Gastroesophageal sphincter (tissue), 4 donors: Measurements from ENCODE around the gene ZEB1. TPM values are rescaled to one million over a fixed set of nuclear protein-coding genes. Genes with fewer than 3 reads are reported as not detected.

Experiments used
- ATAC-seq: fragments of 150-250 bp; one replicate; pipeline ENCODE4 v1.9.1; 2016; ENCODE audit warnings: mild to moderate bottlenecking, moderate library complexity
- H3K27ac ChIP-seq, 4 donors: fragments of 200-600 bp; sonication (generic) in 3 of 4; 1 replicate in 3 of 4; 2 replicates in 1 of 4; pipeline ENCODE4 v1.5.1; 2016 to 2019
- H3K27me3 ChIP-seq: fragments of 200-600 bp; sonication (generic); one replicate; pipeline ENCODE4 v1.5.1; 2019
- H3K36me3 ChIP-seq, 2 donors: fragments of 200-600 bp; sonication (generic); one replicate each; pipeline ENCODE4 v1.5.1; 2019; ENCODE audit warnings: control low read depth in 1 of 2
- H3K4me1 ChIP-seq, 3 donors: fragments of 200-600 bp; sonication (generic); 1 replicate in 2 of 3; 2 replicates in 1 of 3; pipeline ENCODE4 v1.5.1; 2016 to 2019; ENCODE audit warnings: control low read depth in 2 of 3
- H3K4me3 ChIP-seq, 2 donors: fragments of 200-600 bp; sonication (generic); one replicate each; pipeline ENCODE4 v1.5.1; 2019; ENCODE audit warnings: mild to moderate bottlenecking in 1 of 2, moderate library complexity in 1 of 2
- H3K9me3 ChIP-seq, 3 donors: fragments of 200-600 bp; sonication (generic); one replicate each; pipeline ENCODE4 v1.5.1; 2017 to 2019; ENCODE audit warnings: control low read depth in 2 of 3
- EP300 ChIP-seq: sonication (generic); formaldehyde crosslinking; IDR thresholded peaks from one replicate; pipeline ENCODE4 v1.6.1; 2017; ENCODE audit warnings: antibody characterized with exemption, mild to moderate bottlenecking
- POLR2A ChIP-seq, 2 donors: fragments of 450-650 bp; IDR thresholded peaks; one replicate each; pipeline ENCODE4 v1.6.1; 2017; ENCODE audit warnings: antibody characterized with exemption in 2 of 2, mild to moderate bottlenecking in 2 of 2, moderate library complexity in 1 of 2
- POLR2AphosphoS5 ChIP-seq: sonication (generic); formaldehyde crosslinking; IDR thresholded peaks from one replicate; pipeline ENCODE4 v1.6.1; 2017; ENCODE audit warnings: antibody characterized with exemption
- WGBS, 2 donors: methylation state at CpG; one replicate each; pipeline ENCODE4 v1.1.5; 2018; ENCODE audit warnings: low coverage in 1 of 2; 5-methylcytosine and 5-hydroxymethylcytosine counted together
- total RNA-seq, 4 donors: library from RNA; depleted of rRNA; stranded (reverse); fragments of >200 nt; gene quantifications; one replicate each; pipeline ENCODE4 v1.1.0, GENCODE V29; 2016
- TF ChIP-seq, protein P1 (sequence below), 4 experiments: fragments of 200-600 bp in 2 of 4; fragments of 450-650 bp in 2 of 4; sonication (generic) in 1 of 4; IDR thresholded peaks; one replicate each; pipeline ENCODE4 v1.5.1; 2017 to 2019; ENCODE audit warnings: antibody characterized with exemption in 4 of 4, mild to moderate bottlenecking in 2 of 4, moderate library complexity in 2 of 4

Gene ZEB1
- total RNA-seq, 4 donors from 2014 or later: 191 to 219 (median 198) TPM

DNA sequence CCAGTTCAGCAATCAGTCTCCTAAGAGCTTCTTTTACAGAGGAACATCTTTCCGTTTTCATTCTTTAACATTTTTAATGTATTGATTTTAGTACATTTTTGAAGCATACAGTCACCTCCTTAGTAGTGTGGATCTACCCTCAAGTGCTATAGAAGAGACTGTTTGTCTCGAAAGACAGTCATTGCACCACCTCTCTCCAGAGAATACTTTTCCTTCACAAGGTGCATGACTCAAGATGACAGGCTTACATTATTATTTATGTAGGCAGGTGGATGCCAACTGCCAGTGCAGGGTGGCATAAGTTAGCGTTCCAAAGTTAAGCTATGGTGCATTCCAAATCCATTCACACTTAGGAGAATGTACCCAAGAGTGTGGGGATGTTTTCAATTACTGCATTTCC lies 71.8 kb downstream of the ZEB1 start:
- 92 to 100% methylated on average over 2 to 3 of the region's 3 CpGs for WGBS, 2 donors

DNA sequence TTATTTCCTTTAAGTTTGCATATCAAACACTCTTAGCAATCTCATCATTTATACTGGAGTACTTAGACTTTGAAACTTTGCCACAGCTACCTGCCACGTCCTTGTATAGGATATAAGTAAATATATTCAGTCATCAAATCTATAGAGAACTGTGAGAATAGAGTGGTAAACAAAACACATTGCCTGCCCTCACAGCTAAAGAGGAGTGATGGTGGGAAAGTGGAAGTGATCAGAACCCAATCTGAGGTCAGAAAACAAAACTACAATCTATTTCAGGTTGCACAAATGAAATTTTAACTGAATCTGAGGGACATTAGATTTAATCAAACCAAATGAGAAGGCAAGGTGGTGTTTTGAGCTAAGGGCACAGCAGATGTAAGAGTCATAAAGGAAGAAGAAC lies 74.8 kb downstream of the ZEB1 start:
- Histone ChIP-seq H3K4me3 (no peak overlapping the region), H3K36me3 (peaks cover 0 to 15% of the 10 kb centered on the region in 2 donors)
- WGBS, 2 donors: 73% methylated on average over 1 of the region's 1 CpG; no CpG with 5 or more reads in 1 of the 2 donors

More for the DNA sequence above, 71.8 kb downstream of the ZEB1 start:
- Histone ChIP-seq H3K27me3 (no peaks in the 10 kb centered on the region), H3K9me3 (no peaks in the 10 kb centered on the region), H3K36me3 (peaks cover 0 to 27% of the 10 kb centered on the region in 2 donors), H3K4me3 (no peak overlapping the region), H3K4me1 (peaks cover 5 to 13% (median 6%) of the 10 kb centered on the region in 3 donors), H3K27ac (no peak overlapping the region)
- no peak for ATAC-seq
- TF ChIP-seq EP300: no peak
- TF ChIP-seq, protein P1, sequence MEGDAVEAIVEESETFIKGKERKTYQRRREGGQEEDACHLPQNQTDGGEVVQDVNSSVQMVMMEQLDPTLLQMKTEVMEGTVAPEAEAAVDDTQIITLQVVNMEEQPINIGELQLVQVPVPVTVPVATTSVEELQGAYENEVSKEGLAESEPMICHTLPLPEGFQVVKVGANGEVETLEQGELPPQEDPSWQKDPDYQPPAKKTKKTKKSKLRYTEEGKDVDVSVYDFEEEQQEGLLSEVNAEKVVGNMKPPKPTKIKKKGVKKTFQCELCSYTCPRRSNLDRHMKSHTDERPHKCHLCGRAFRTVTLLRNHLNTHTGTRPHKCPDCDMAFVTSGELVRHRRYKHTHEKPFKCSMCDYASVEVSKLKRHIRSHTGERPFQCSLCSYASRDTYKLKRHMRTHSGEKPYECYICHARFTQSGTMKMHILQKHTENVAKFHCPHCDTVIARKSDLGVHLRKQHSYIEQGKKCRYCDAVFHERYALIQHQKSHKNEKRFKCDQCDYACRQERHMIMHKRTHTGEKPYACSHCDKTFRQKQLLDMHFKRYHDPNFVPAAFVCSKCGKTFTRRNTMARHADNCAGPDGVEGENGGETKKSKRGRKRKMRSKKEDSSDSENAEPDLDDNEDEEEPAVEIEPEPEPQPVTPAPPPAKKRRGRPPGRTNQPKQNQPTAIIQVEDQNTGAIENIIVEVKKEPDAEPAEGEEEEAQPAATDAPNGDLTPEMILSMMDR (IDR thresholded peaks at IDR 0.05): no peak
- TF ChIP-seq POLR2A (IDR thresholded peaks at IDR 0.05): no peak
- no peak for TF ChIP-seq POLR2AphosphoS5

DNA sequence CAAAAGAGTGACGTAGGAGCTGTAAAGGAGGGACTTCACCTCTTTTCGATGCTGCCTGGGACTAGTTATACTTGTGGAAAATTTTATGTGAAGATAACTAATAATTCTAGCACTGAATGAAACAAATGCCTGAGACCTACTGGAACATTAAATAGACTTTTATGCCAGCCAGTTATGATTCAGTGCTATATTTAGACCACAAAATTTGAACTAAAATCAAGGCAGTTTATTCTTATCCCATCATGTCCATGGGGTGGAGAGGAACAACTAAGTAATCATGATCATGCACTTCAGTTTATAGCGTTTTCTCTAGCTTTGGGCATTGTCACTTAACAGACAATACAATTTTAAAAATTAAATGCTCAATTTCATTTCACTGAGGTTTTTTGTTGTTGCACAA lies 76.7 kb downstream of the ZEB1 start:
- no peak for ATAC-seq
- H3K27me3 ChIP-seq: no peaks in the 10 kb centered on the region
- TF ChIP-seq POLR2A (IDR thresholded peaks at IDR 0.05) (no peak), POLR2AphosphoS5 (no peak), EP300 (no peak)
- TF ChIP-seq, protein P1 (IDR thresholded peaks at IDR 0.05): no peak
- no peaks in the 10 kb centered on the region for H3K9me3 ChIP-seq
- H3K4me3 ChIP-seq: no peak overlapping the region
- H3K27ac ChIP-seq: peak overlapping the region in 3 of 4 donors; percentile 15 to 51 (median 40)
- H3K36me3 ChIP-seq: no peaks in the 10 kb centered on the region
- peaks cover 7 to 51% (median 12%) of the 10 kb centered on the region in 3 donors for H3K4me1 ChIP-seq
- WGBS, 2 donors: 14 to 21% methylated on average over 3 of the region's 3 CpGs

More for the DNA sequence above, 74.8 kb downstream of the ZEB1 start:
- TF ChIP-seq POLR2A (IDR thresholded peaks at IDR 0.05) (no peak), POLR2AphosphoS5 (no peak), EP300 (no peak)
- TF ChIP-seq, protein P1 (IDR thresholded peaks at IDR 0.05): no peak
- no peak for ATAC-seq
- H3K27me3 ChIP-seq: no peaks in the 10 kb centered on the region
- H3K27ac ChIP-seq: no peak overlapping the region
- no peaks in the 10 kb centered on the region for H3K9me3 ChIP-seq
- H3K4me1 ChIP-seq: peaks cover 5 to 36% (median 7%) of the 10 kb centered on the region in 3 donors

DNA sequence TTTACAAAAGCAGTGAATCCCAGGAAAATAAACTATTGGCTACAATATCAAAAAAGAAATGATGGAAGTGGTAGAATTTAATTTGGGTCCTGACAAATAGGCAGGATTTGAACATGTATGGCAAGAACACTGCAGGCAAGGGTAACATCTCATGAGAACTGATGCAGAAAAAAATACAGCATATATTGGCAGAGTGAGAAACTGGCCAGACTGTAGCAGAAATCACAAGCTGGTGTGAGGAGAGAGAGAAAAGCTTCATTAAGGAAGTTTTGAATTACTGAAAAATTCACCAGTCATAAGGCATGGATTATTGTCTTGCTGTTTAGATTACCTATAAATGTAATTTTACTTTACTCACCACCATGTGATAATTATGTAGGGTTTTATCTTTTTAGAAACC lies 77.4 kb downstream of the ZEB1 start:
- H3K9me3 ChIP-seq: no peaks in the 10 kb centered on the region
- no peaks in the 10 kb centered on the region for H3K36me3 ChIP-seq
- peaks cover 7 to 57% (median 12%) of the 10 kb centered on the region in 3 donors for H3K4me1 ChIP-seq
- ATAC-seq: no peak
- H3K4me3 ChIP-seq: no peak overlapping the region
- TF ChIP-seq, protein P1 (IDR thresholded peaks at IDR 0.05): no peak
- TF ChIP-seq EP300: no peak
- TF ChIP-seq POLR2A (IDR thresholded peaks at IDR 0.05): no peak
- TF ChIP-seq POLR2AphosphoS5: no peak
- H3K27me3 ChIP-seq: no peaks in the 10 kb centered on the region
- peak overlapping the region in 1 of 4 donors; percentile 32 for H3K27ac ChIP-seq

DNA sequence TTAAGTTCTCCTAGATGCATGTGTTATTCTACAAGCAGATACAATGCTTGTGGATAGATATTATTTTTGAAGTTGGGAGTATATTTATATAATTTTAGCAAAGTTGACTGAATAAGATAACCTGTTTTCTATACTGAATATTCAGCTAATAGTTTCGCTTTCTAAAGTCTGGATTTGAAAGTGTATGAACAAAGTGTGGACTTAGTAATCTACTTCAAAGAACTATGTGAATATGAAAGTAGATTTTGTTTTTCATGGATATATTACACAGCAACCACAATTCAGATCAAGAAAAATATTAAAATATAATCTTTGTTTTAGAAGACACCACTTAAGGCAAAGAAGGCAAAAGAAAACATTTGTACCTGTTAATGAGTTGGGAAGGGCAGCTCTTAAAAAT lies 78.8 kb downstream of the ZEB1 start:
- no peaks in the 10 kb centered on the region for H3K36me3 ChIP-seq
- no peaks in the 10 kb centered on the region for H3K27me3 ChIP-seq
- no peak for TF ChIP-seq POLR2AphosphoS5
- TF ChIP-seq, protein P1 (IDR thresholded peaks at IDR 0.05): no peak
- TF ChIP-seq EP300: no peak
- no peak for TF ChIP-seq POLR2A (IDR thresholded peaks at IDR 0.05)
- ATAC-seq: no peak
- WGBS, 2 donors: 77 to 100% methylated on average over 1 of the region's 1 CpG
- H3K9me3 ChIP-seq: no peaks in the 10 kb centered on the region
- H3K4me1 ChIP-seq: peaks cover 7 to 63% (median 12%) of the 10 kb centered on the region in 3 donors
- no peak overlapping the region for H3K4me3 ChIP-seq
- no peak overlapping the region for H3K27ac ChIP-seq
